Astrocyte of the spinal cord (primary cell): ENCODE measurements around the gene DISP3.

Source experiments
- DNase-seq: peaks from one replicate; pipeline ENCODE4 v3.0.0; 2011; ENCODE audit warnings: low read depth, low spot score
- H3K4me3 ChIP-seq: 2 replicates; pipeline ENCODE4 v1.5.1; 2011; ENCODE audit warnings: low read depth, mild to moderate bottlenecking, low read length, moderate library complexity
- CTCF ChIP-seq: IDR thresholded peaks from 2 replicates; pipeline ENCODE4 v1.5.1; 2012; ENCODE audit warnings: low read depth, mild to moderate bottlenecking, low read length, inconsistent platforms
- in situ Hi-C: cut with HindIII; loops from 2 replicates; pipeline ENCODE4 v1.10.0; 2017; ENCODE audit warnings: low sequenced_read_pairs

Gene DISP3

GRCh38 chr1:11478571-11479374 is at the start of gene DISP3:
DISP3 (plus strand) TSS chr1:11479155; CDS start chr1:11500993, 21,838 bp downstream.
- peak; percentile 56 for TF ChIP-seq CTCF
- in situ Hi-C loops = no loop called here
- H3K4me3 ChIP-seq = peak within 1 kb of the TSS; percentile 35
- peak; percentile 42 for DNase-seq

- no peak overlapping the region for H3K4me3 ChIP-seq
- no peak for DNase-seq
- in situ Hi-C loops = no loop called here
- no peak for TF ChIP-seq CTCF
Measured at GRCh38 chr1:11429226-11429625, 49.7 kb upstream of the DISP3 start.

GRCh38 chr1:11429935-11430334 is 49.0 kb upstream of the DISP3 start:
- H3K4me3 ChIP-seq = no peak overlapping the region
- no peak for TF ChIP-seq CTCF
- DNase-seq = no peak
- in situ Hi-C loops = no loop called here

GRCh38 chr1:11431941-11432507 is 46.9 kb upstream of the DISP3 start:
- TF ChIP-seq CTCF = no peak
- in situ Hi-C loops = no loop called here
- no peak for DNase-seq
- H3K4me3 ChIP-seq = no peak overlapping the region

- in situ Hi-C loops = no loop called here
- no peak for DNase-seq
- H3K4me3 ChIP-seq = no peak overlapping the region
- no peak for TF ChIP-seq CTCF
Measured at GRCh38 chr1:11432526-11432925, 46.4 kb upstream of the DISP3 start.

- no peak for TF ChIP-seq CTCF
- no peak for DNase-seq
- H3K4me3 ChIP-seq = no peak overlapping the region
- in situ Hi-C loops = no loop called here
Measured at GRCh38 chr1:11434501-11434900, 44.5 kb upstream of the DISP3 start.
